OCI-LY1 (cell line): Measurements from ENCODE around the gene SLC43A1.

ENCODE experiments used
- H2AFZ ChIP-seq: fragments of 200-600 bp; sonication (generic), shearing (Covaris generic); 2 replicates; pipeline ENCODE4 v1.6.0; 2014; ENCODE audit warnings: antibody characterized with exemption, mild to moderate bottlenecking, low read length
- H3F3A ChIP-seq: fragments of 200-600 bp; sonication (generic), shearing (Covaris generic); 2 replicates; pipeline ENCODE4 v1.6.0; 2014; ENCODE audit warnings: mild to moderate bottlenecking, antibody characterized with exemption, low read length, moderate library complexity; ENCODE audit not compliant: insufficient read depth
- H3K27ac ChIP-seq: fragments of 200-600 bp; sonication (generic); 2 replicates; pipeline ENCODE4 v1.5.1; 2014; ENCODE audit warnings: low read length, mixed run types, mild to moderate bottlenecking, low read depth; ENCODE audit not compliant: poor library complexity, severe bottlenecking
- H3K27me3 ChIP-seq: fragments of 200-600 bp; sonication (generic); 2 replicates; pipeline ENCODE4 v1.6.0; 2014; ENCODE audit warnings: antibody characterized with exemption, mild to moderate bottlenecking, low read length, moderate library complexity; ENCODE audit not compliant: insufficient read depth
- H3K36me3 ChIP-seq: fragments of 200-600 bp; sonication (generic); 2 replicates; pipeline ENCODE4 v1.6.1; 2014; ENCODE audit warnings: mild to moderate bottlenecking, antibody characterized with exemption, low read length, moderate library complexity, mixed read lengths; ENCODE audit not compliant: insufficient read depth
- H3K4me1 ChIP-seq: fragments of 200-600 bp; sonication (generic); 2 replicates; pipeline ENCODE4 v1.5.1; 2014; ENCODE audit warnings: mild to moderate bottlenecking, low read length, moderate library complexity; ENCODE audit not compliant: insufficient read depth, severe bottlenecking
- H3K4me2 ChIP-seq: fragments of 200-600 bp; sonication (generic), shearing (Covaris generic); 2 replicates; pipeline ENCODE4 v1.6.1; 2014; ENCODE audit warnings: low read length
- H3K4me3 ChIP-seq: fragments of 200-600 bp; sonication (generic); 2 replicates; pipeline ENCODE4 v1.5.1; 2014; ENCODE audit warnings: low read length, low read depth, mild to moderate bottlenecking, mixed read lengths; ENCODE audit not compliant: poor library complexity, severe bottlenecking
- H3K79me2 ChIP-seq: fragments of 200-600 bp; shearing (Covaris generic); 2 replicates; pipeline ENCODE4 v1.6.1; 2016; ENCODE audit warnings: mixed run types, low read length, mixed read lengths; ENCODE audit not compliant: insufficient read depth
- H3K9ac ChIP-seq: fragments of 200-600 bp; sonication (generic), shearing (Covaris generic); 2 replicates; pipeline ENCODE4 v1.6.1; 2014; ENCODE audit warnings: mild to moderate bottlenecking, low read length, mixed read lengths
- H3K9me2 ChIP-seq: fragments of 200-600 bp; sonication (generic), shearing (Covaris generic); 2 replicates; pipeline ENCODE4 v1.6.1; 2014; ENCODE audit warnings: low read depth, mild to moderate bottlenecking, low read length, mixed read lengths
- H3K9me3 ChIP-seq: fragments of 200-600 bp; shearing (Covaris generic); 2 replicates; pipeline ENCODE4 v1.6.1; 2014; ENCODE audit warnings: low read length, mixed read lengths
- H4K20me1 ChIP-seq: fragments of 200-600 bp; sonication (generic), shearing (Covaris generic); 2 replicates; pipeline ENCODE4 v1.6.0; 2016; ENCODE audit warnings: mild to moderate bottlenecking, low read length; ENCODE audit not compliant: insufficient read depth
- EZH2 ChIP-seq: fragments of 200-600 bp; sonication (generic), shearing (Covaris generic); IDR thresholded peaks from 2 replicates; pipeline ENCODE4 v1.8.0; 2017; ENCODE audit warnings: borderline replicate concordance, mixed run types, mild to moderate bottlenecking, antibody characterized with exemption, low read length, moderate library complexity, mixed read lengths
- TF ChIP-seq, protein P1 (sequence below): fragments of 200-600 bp; sonication (generic), shearing (Covaris generic); IDR thresholded peaks from 2 replicates; pipeline ENCODE4 v1.5.1; 2017; ENCODE audit warnings: mild to moderate bottlenecking, antibody characterized with exemption, low read length, moderate library complexity, mixed read lengths

SLC43A1 gene

DNA sequence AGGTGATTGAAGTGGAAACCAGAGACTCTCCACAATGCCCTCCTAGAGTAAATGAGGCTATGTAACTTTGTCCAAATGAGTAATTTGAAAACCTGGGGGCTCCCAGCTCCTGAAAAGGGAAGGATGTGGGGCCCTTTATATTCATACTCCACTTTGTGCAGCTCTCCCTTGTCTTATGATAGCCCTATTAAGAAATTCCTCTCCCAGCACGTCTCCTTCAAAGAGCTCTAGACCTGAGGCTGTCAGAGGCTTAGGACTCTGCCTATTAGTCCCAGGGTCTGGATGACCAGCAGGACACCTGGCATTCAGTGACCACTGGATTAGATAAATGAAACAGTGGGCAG is 2.1 kb downstream of the SLC43A1 start:
- peak overlapping the region; percentile 88 for H3K4me2 ChIP-seq
- peaks cover 33% of the 10 kb centered on the region for H3K4me1 ChIP-seq
- H2AFZ ChIP-seq = no peak overlapping the region
- no peaks in the 10 kb centered on the region for H3K27me3 ChIP-seq
- H3K4me3 ChIP-seq = peak overlapping the region; percentile 83
- H3K9ac ChIP-seq = peak overlapping the region; percentile 82; the same call in 1 of the 2 replicates
- H3K9me2 ChIP-seq = no peaks in the 10 kb centered on the region
- no peaks in the 10 kb centered on the region for H3F3A ChIP-seq
- peak overlapping the region; percentile 77 for H3K27ac ChIP-seq
- H3K9me3 ChIP-seq = no peaks in the 10 kb centered on the region
- no peak for TF ChIP-seq EZH2
- TF ChIP-seq, protein P1, sequence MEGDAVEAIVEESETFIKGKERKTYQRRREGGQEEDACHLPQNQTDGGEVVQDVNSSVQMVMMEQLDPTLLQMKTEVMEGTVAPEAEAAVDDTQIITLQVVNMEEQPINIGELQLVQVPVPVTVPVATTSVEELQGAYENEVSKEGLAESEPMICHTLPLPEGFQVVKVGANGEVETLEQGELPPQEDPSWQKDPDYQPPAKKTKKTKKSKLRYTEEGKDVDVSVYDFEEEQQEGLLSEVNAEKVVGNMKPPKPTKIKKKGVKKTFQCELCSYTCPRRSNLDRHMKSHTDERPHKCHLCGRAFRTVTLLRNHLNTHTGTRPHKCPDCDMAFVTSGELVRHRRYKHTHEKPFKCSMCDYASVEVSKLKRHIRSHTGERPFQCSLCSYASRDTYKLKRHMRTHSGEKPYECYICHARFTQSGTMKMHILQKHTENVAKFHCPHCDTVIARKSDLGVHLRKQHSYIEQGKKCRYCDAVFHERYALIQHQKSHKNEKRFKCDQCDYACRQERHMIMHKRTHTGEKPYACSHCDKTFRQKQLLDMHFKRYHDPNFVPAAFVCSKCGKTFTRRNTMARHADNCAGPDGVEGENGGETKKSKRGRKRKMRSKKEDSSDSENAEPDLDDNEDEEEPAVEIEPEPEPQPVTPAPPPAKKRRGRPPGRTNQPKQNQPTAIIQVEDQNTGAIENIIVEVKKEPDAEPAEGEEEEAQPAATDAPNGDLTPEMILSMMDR = no peak
- no peaks in the 10 kb centered on the region for H3K79me2 ChIP-seq
- H3K36me3 ChIP-seq = peaks cover 6% of the 10 kb centered on the region; the same call in 1 of the 2 replicates
- no peaks in the 10 kb centered on the region for H4K20me1 ChIP-seq

DNA sequence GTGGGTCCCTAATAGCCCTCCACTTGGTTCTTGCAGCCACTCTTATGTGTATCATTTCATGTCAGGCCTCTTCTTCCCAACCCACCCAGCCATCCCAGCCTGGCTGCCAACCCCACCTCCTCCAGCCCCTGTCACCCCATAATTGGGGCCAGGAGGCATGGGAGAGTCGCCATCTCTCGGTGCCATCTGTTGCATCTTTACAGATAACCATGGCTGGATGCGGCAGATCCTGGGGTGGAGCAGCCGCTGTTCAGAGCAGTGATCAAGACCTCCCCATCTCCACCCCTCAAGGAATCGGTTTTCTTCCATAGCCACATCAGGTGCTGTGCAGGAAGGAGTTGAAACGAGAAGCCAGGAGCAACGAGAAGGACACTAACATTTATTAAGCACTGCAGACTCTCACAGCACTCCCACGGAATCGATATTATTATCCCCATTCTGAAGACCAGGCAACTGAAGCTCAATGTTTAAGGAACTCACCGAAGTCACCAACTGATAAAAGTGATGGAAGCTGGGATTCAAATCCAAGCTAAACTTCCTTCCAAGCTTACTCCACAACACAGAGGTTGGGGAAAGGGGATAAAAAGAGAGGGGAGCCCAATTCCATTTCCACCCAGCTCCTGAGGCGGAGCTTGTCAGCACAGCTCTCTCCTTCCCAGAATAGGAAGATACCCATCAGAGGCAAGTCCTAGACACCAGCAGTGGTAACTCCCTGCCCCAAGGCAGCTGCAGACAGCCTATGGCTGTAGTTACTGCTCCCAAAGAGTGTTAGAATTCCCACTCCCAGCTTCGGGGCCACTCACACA is 2.7 kb downstream of the SLC43A1 start:
- Histone ChIP-seq H3K9me2 (no peaks in the 10 kb centered on the region), H3K36me3 (peaks cover 7% of the 10 kb centered on the region; the same call in 1 of the 2 replicates), H3K27ac (peak overlapping the region; percentile 77), H3K9ac (peak overlapping the region; percentile 82; the same call in 1 of the 2 replicates), H4K20me1 (no peaks in the 10 kb centered on the region), H3K27me3 (no peaks in the 10 kb centered on the region), H3F3A (no peaks in the 10 kb centered on the region), H3K4me3 (peak overlapping the region; percentile 83), H3K4me1 (peaks cover 33% of the 10 kb centered on the region), H3K79me2 (no peaks in the 10 kb centered on the region), H3K9me3 (no peaks in the 10 kb centered on the region), H2AFZ (no peak overlapping the region), H3K4me2 (peak overlapping the region; percentile 88)
- TF ChIP-seq EZH2 = no peak
- TF ChIP-seq, protein P1 = no peak

DNA sequence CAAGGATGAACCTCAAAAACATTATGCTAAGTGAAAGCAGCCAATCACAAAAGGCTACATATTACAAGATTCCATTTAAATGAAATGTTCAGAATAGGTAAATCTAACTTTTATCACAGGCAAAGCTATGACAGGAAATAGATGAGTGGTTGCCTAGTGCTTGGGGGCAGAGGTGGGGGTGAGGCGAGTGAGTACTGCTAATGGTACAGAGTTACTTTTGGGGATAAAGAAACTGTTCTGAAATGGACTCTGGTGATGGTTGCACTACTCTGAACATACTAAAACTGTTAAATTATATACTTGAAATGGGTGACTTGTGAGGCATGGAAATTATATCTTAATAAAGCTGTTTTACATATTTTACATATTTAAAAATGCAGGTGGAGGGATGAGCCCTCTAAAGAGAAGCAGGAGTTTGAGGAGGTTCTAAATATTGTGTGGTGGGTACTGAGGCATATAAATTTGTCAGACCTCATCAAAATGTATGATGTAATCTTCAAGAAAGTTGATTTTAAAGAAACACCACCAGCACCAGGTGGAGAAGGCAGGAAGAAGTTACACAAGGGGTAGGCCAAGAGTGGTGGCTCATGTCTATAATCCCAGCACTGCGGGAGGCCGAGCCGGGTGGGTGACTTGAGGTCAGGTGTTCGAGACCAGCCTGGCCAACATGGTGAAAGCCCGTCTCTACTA is 3.6 kb downstream of the SLC43A1 start:
- Histone ChIP-seq H3K9me3 (no peaks in the 10 kb centered on the region), H3K27ac (peak overlapping the region; percentile 77), H3K27me3 (no peaks in the 10 kb centered on the region), H3K9ac (peak overlapping the region; percentile 82; the same call in 1 of the 2 replicates), H2AFZ (no peak overlapping the region), H3K79me2 (no peaks in the 10 kb centered on the region), H3F3A (no peaks in the 10 kb centered on the region), H3K9me2 (no peaks in the 10 kb centered on the region), H3K36me3 (peaks cover 11% of the 10 kb centered on the region; the same call in 1 of the 2 replicates), H3K4me3 (peak overlapping the region; percentile 83), H4K20me1 (no peaks in the 10 kb centered on the region), H3K4me2 (peak overlapping the region; percentile 88), H3K4me1 (peaks cover 33% of the 10 kb centered on the region)
- no peak for TF ChIP-seq EZH2
- TF ChIP-seq, protein P1 = no peak
